Measurements from ENCODE around the gene ERGIC1. TPM values are rescaled to one million over a fixed set of nuclear protein-coding genes. Genes with fewer than 3 reads are reported as not detected.

ERGIC1 gene
- total and polyA plus RNA-seq, 10 of the 15 experiments (the other 5 are each of a cell fraction or from before 2014, with no cell fraction given), result 8.8 to 104 (median 76.3) TPM

- ATAC-seq (no peak), FAIRE-seq (no peak), DNase-seq (ENCODE audit: low read depth, low spot score) (no peak)
- Histone ChIP-seq H3K4me2 (ENCODE audit: control insufficient read depth, insufficient read depth) (no peak overlapping the region), H3K79me2 (ENCODE audit: control insufficient read depth, insufficient read depth, low read length) (no peaks in the 10 kb centered on the region), H3K9ac (ENCODE audit: control insufficient read depth, insufficient read depth, low read length) (no peak overlapping the region), H3K4me1 (ENCODE audit: control insufficient read depth, insufficient read depth, low read length) (no peaks in the 10 kb centered on the region), H3K36me3 (ENCODE audit: control insufficient read depth in 2 of 2, insufficient read depth in 2 of 2, low read length in 1 of 2) (peaks cover 4 to 10% of the 10 kb centered on the region in 2 experiments; a peak in 3 of 4 replicates), H3K27ac (ENCODE audit: control insufficient read depth, insufficient read depth) (no peak overlapping the region), H4K20me1 (ENCODE audit: control insufficient read depth, insufficient read depth) (no peaks in the 10 kb centered on the region), H3K27me3 (replicated peaks in 1 of 2; ENCODE audit: control insufficient read depth in 2 of 2, insufficient read depth in 2 of 2, low read length in 1 of 2) (no peaks in the 10 kb centered on the region), H2AFZ (ENCODE audit: control insufficient read depth, low read depth, low read length) (no peak overlapping the region), H3K4me3 (no peak overlapping the region), H3K9me3 (replicated peaks; ENCODE audit: control insufficient read depth, insufficient read depth, low read length) (no peaks in the 10 kb centered on the region)
- ChIA-PET POLR2A (no interaction called here), SMC1A (ENCODE audit: uncharacterized antibody, unreplicated experiment) (no interaction called here), CTCF (interaction anchor here (0.5 to 17.2 kb wide), 5 partner anchors 8 to 1925 kb away, joined by 3 to 324 read pairs (median 3); no protein-coding TSS in a partner anchor), RAD21 (ENCODE audit: unreplicated experiment) (interaction anchor here (1.3 kb wide), 1 partner anchor 226 kb away, joined by 4 read pairs; no protein-coding TSS in a partner anchor)
- no peak for TF ChIP-seq POLR2AphosphoS5 (IDR thresholded peaks at IDR 0.05; ENCODE audit: low read length)
- 90% methylated on average over 15 of the region's 15 CpGs for WGBS (ENCODE audit: insufficient coverage, insufficient replicate concordance, low lambda C conversion rate, missing lambda C conversion rate)
- intact Hi-C loops (cut with micrococcal nuclease; ENCODE audit: unreplicated experiment), result no loop called here
- BruUV-seq (replicated peaks), result no TSS peak
- in situ Hi-C loops (cut with MboI), result no loop called here
Observed at GRCh38 chr5:172940268-172941066, 106.4 kb downstream of the ERGIC1 start.

DNA sequence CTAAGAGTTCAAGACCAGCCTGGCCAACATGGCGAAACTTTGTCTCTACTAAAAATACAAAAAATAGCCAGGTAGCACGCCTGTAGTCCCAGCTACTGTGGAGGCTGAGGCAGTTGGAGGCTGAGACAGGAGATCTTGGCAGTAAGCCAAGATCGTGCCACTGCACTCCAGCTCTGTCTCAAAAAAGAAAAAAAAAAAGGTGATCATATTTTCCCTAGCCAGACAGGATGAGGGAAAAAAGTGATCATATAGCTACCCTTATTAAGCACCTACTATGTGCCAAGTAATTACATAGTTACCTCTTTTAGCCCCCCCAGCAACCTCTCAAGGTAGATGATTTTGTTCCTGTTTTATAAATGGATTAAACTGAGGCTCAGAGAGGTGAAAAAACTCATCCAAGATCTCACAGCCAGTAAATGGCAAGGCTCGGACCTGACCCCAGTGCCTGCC is 107.0 kb downstream of the ERGIC1 start:
- H3K4me3 ChIP-seq, result no peak overlapping the region

More for the DNA sequence above, 107.0 kb downstream of the ERGIC1 start:
- Histone ChIP-seq H3K4me1 (ENCODE audit: control insufficient read depth, insufficient read depth, low read length) (no peaks in the 10 kb centered on the region), H4K20me1 (ENCODE audit: control insufficient read depth, insufficient read depth) (no peaks in the 10 kb centered on the region), H3K9ac (ENCODE audit: control insufficient read depth, insufficient read depth, low read length) (no peak overlapping the region), H3K4me2 (ENCODE audit: control insufficient read depth, insufficient read depth) (no peak overlapping the region), H3K79me2 (ENCODE audit: control insufficient read depth, insufficient read depth, low read length) (no peaks in the 10 kb centered on the region), H3K27me3 (replicated peaks in 1 of 2; ENCODE audit: control insufficient read depth in 2 of 2, insufficient read depth in 2 of 2, low read length in 1 of 2) (no peaks in the 10 kb centered on the region), H2AFZ (ENCODE audit: control insufficient read depth, low read depth, low read length) (no peak overlapping the region), H3K9me3 (replicated peaks; ENCODE audit: control insufficient read depth, insufficient read depth, low read length) (no peaks in the 10 kb centered on the region), H3K27ac (ENCODE audit: control insufficient read depth, insufficient read depth) (no peak overlapping the region), H3K36me3 (ENCODE audit: control insufficient read depth in 2 of 2, insufficient read depth in 2 of 2, low read length in 1 of 2) (peaks cover 4 to 6% of the 10 kb centered on the region in 2 experiments; a peak in 2 of 4 replicates)
- RAD21 ChIA-PET (ENCODE audit: unreplicated experiment), result no interaction called here
- in situ Hi-C loops (cut with MboI), result no loop called here
- DNase-seq (ENCODE audit: low read depth, low spot score) (no peak), FAIRE-seq (no peak), ATAC-seq (no peak)
- WGBS (ENCODE audit: insufficient coverage, insufficient replicate concordance, low lambda C conversion rate, missing lambda C conversion rate), result 97% methylated on average over 4 of the region's 4 CpGs
- POLR2A ChIA-PET, result no interaction called here
- BruUV-seq (replicated peaks), result no TSS peak
- intact Hi-C loops (cut with micrococcal nuclease; ENCODE audit: unreplicated experiment), result no loop called here
- no peak for TF ChIP-seq EZH2 (IDR thresholded peaks at IDR 0.05; ENCODE audit: borderline replicate concordance, control insufficient read depth, low read depth, low read length)
- CTCF ChIA-PET, result interaction anchor here (0.5 to 17.2 kb wide), 4 partner anchors 8 to 1925 kb away, joined by 3 to 324 read pairs (median 3); no protein-coding TSS in a partner anchor
- SMC1A ChIA-PET (ENCODE audit: uncharacterized antibody, unreplicated experiment), result no interaction called here
